SW480 (cell line): ENCODE results near the gene ASB15.

Experiments
- DNase-seq: peaks from one replicate; pipeline ENCODE4 v3.0.0-alpha.2; 2016; ENCODE audit warnings: low spot score

The ASB15 gene

GRCh38 chr7:123637203-123637602, 35.6 kb downstream of the ASB15 start:
- no peak for DNase-seq

GRCh38 chr7:123637878-123638277, 36.3 kb downstream of the ASB15 start:
- DNase-seq, result no peak

- no peak for DNase-seq
Measured at GRCh38 chr7:123639631-123640030, 38.0 kb downstream of the ASB15 start.

GRCh38 chr7:123640583-123640982, 39.0 kb downstream of the ASB15 start:
- DNase-seq, result no peak

- no peak for DNase-seq
Measured at GRCh38 chr7:123641901-123642300, 40.3 kb downstream of the ASB15 start.

- DNase-seq, result peak; percentile 86
Measured at GRCh38 chr7:123643495-123644441, 42.1 kb downstream of the ASB15 start.

- DNase-seq, result no peak
Measured at GRCh38 chr7:123645516-123645915, 43.9 kb downstream of the ASB15 start.

GRCh38 chr7:123647106-123647730, 45.6 kb downstream of the ASB15 start:
- no peak for DNase-seq

GRCh38 chr7:123649964-123650363, 48.3 kb downstream of the ASB15 start:
- DNase-seq, result peak; percentile 23

- no peak for DNase-seq
Measured at GRCh38 chr7:123650595-123650994, 49.0 kb downstream of the ASB15 start.

- DNase-seq, result no peak
Measured at GRCh38 chr7:123652406-123652805, 50.8 kb downstream of the ASB15 start.

- DNase-seq, result no peak
Measured at GRCh38 chr7:123653162-123653561, 51.5 kb downstream of the ASB15 start.

- no peak for DNase-seq
Measured at GRCh38 chr7:123655614-123656013, 54.0 kb downstream of the ASB15 start, which contains the start of gene LMOD2. LMOD2 (plus strand) TSS chr7:123655866; CDS start chr7:123655964, 98 bp downstream.

GRCh38 chr7:123656544-123657303, 55.1 kb downstream of the ASB15 start:
- DNase-seq, result no peak

- no peak for DNase-seq
Measured at GRCh38 chr7:123657304-123657685, 55.7 kb downstream of the ASB15 start.

GRCh38 chr7:123658023-123658422, 56.4 kb downstream of the ASB15 start:
- no peak for DNase-seq

GRCh38 chr7:123660514-123661354, 59.1 kb downstream of the ASB15 start:
- DNase-seq, result no peak

- DNase-seq, result no peak
Measured at GRCh38 chr7:123661765-123662164, 60.1 kb downstream of the ASB15 start.

- DNase-seq, result no peak
Measured at GRCh38 chr7:123662293-123662692, 60.7 kb downstream of the ASB15 start.

GRCh38 chr7:123662755-123663154, 61.1 kb downstream of the ASB15 start:
- DNase-seq, result no peak

- DNase-seq, result no peak
Measured at GRCh38 chr7:123663200-123663599, 61.6 kb downstream of the ASB15 start.

- no peak for DNase-seq
Measured at GRCh38 chr7:123665157-123665556, 63.5 kb downstream of the ASB15 start.
